IPS-18a (cell line): Measurements from ENCODE around the gene PRKAG1.

ENCODE experiments used
- H3K27ac ChIP-seq: one replicate; pipeline ENCODE4 v1.5.1; 2013; ENCODE audit warnings: low read length
- H3K27me3 ChIP-seq: one replicate; pipeline ENCODE4 v1.6.1; 2013; ENCODE audit warnings: mild to moderate bottlenecking, low read length; ENCODE audit not compliant: control insufficient read depth, insufficient read depth
- H3K36me3 ChIP-seq: one replicate; pipeline ENCODE4 v1.6.1; 2013; ENCODE audit warnings: low read depth, low read length; ENCODE audit not compliant: control insufficient read depth
- H3K4me1 ChIP-seq: one replicate; pipeline ENCODE4 v1.6.1; 2013; ENCODE audit warnings: low read depth, low read length; ENCODE audit not compliant: control insufficient read depth
- H3K4me3 ChIP-seq: one replicate; pipeline ENCODE4 v1.5.1; 2013; ENCODE audit warnings: low read length
- H3K9ac ChIP-seq: one replicate; pipeline ENCODE4 v1.6.1; 2013; ENCODE audit warnings: mild to moderate bottlenecking, low read length, moderate library complexity
- H3K9me3 ChIP-seq: one replicate; pipeline ENCODE4 v1.6.1; 2013; ENCODE audit warnings: low read depth, low read length; ENCODE audit not compliant: control insufficient read depth

Gene PRKAG1

DNA sequence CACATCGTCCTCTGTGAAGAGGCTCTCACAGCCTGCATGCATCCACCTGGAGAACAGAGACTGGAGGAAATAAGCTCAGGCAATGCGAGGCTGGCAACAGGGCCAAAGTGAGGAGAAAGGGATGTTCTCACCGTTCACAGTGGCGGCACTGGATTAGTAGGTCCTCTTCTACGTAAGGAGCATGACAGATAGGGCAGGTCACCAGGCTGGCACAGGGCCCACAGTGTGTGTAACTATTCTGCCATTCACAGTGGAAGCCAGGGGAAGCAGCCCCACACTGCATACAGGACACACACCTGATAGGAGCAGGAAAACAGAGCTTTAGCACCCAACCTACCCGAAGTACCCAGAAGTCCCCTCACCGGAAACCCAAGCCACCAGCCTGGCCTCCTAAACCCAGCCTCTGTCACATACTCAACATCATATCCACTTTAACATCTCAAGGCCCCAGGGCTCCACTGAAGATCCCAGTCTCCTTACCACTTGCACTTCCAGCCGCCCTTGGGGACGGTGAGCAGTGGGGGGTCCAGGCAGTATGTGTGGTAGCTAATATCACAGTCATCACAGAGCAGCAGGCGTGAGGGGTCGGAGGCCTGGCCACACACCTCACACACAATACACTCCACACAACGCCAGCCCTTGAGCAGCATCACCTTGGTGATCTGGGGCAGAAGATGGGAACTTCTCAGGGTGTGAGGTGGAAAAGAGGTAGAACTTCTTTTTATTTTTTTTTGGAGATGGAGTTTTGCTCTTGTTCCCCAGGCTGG is 27.7 kb upstream of the PRKAG1 start:
- no peak overlapping the region for H3K9ac ChIP-seq
- H3K9me3 ChIP-seq, result no peaks in the 10 kb centered on the region
- H3K36me3 ChIP-seq, result peaks cover 96% of the 10 kb centered on the region
- H3K4me1 ChIP-seq, result no peaks in the 10 kb centered on the region
- no peak overlapping the region for H3K4me3 ChIP-seq
- no peak overlapping the region for H3K27ac ChIP-seq
- H3K27me3 ChIP-seq, result no peaks in the 10 kb centered on the region

GRCh38 chr12:49044660-49045059 is 26.1 kb upstream of the PRKAG1 start:
- no peaks in the 10 kb centered on the region for H3K4me1 ChIP-seq
- H3K4me3 ChIP-seq, result no peak overlapping the region
- H3K36me3 ChIP-seq, result peaks cover 88% of the 10 kb centered on the region
- no peak overlapping the region for H3K27ac ChIP-seq
- no peak overlapping the region for H3K9ac ChIP-seq
- H3K9me3 ChIP-seq, result no peaks in the 10 kb centered on the region
- no peaks in the 10 kb centered on the region for H3K27me3 ChIP-seq

DNA sequence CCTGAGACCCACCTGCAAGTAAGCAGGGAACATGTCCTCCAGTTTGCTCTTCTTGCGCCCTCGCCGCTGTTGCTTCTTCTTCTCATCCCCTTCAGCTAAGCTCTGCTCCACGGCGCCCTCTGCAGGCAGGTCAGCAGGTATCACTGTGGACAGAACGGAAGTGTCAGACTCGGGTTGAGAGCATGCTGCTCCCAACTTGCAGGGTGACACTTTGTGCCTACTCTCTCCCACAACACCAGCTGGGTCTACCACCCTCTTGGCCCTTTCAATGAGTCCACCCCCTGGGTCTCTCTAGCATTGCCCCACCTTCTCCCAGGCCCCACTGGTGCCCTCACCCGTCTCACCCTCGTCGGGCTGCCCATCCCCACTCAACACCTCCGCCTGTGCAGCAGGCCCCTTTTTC is 25.3 kb upstream of the PRKAG1 start:
- H3K9ac ChIP-seq, result no peak overlapping the region
- no peak overlapping the region for H3K4me3 ChIP-seq
- H3K36me3 ChIP-seq, result peaks cover 88% of the 10 kb centered on the region
- H3K27ac ChIP-seq, result no peak overlapping the region
- H3K9me3 ChIP-seq, result no peaks in the 10 kb centered on the region
- H3K27me3 ChIP-seq, result no peaks in the 10 kb centered on the region
- H3K4me1 ChIP-seq, result no peaks in the 10 kb centered on the region

GRCh38 chr12:49043241-49043640 is 24.7 kb upstream of the PRKAG1 start:
- Histone ChIP-seq H3K4me3 (no peak overlapping the region), H3K9me3 (no peaks in the 10 kb centered on the region), H3K9ac (no peak overlapping the region), H3K36me3 (peaks cover 88% of the 10 kb centered on the region), H3K4me1 (no peaks in the 10 kb centered on the region), H3K27ac (no peak overlapping the region), H3K27me3 (no peaks in the 10 kb centered on the region)

- Histone ChIP-seq H3K36me3 (peaks cover 90% of the 10 kb centered on the region), H3K27ac (no peak overlapping the region), H3K27me3 (no peaks in the 10 kb centered on the region), H3K4me3 (no peak overlapping the region), H3K9ac (no peak overlapping the region), H3K4me1 (no peaks in the 10 kb centered on the region), H3K9me3 (no peaks in the 10 kb centered on the region)
These were observed 23.4 kb upstream of the PRKAG1 start for GRCh38 chr12:49041881-49042484.

DNA sequence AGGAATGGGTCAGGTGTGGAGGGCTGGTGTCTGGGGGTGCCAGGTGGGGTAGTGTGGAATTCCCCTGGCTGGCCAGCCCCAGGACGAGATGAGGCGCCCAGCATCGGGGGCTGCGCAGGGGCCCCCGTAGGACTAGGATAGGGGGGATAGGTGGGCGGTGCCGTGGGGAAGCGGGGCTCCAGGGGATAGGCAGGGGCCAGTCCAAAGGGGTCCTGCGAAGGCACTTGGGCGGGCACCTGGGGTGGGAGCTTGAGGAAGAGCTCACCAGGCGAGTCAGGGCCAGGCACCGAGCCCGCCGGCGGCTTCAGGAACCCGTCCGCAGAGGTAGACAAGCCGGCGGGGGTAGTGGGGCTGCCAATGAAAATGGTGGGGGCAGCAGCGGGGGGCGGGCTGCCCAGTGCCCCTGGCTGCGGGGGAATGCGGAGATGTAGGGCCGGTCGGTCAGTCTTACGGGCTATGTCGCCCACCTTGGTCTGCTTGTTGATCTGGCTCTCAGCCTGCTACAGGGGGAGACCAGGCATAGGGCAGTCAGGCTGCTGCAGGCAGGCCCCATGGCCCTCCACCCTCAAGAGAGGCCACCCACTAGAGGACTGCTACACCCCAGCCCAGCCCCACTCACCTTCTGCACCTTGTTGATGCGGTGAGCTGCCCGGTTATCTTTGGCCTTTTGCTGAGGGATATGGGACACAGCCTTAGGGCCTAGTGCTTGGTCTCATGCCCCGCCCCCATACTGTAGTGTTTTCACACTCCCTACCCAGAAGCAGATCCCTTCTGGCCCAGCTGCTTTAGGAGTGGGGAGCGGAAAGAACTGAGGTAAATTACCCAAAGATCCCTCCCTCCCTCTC is 22.7 kb upstream of the PRKAG1 start:
- H3K9ac ChIP-seq, result no peak overlapping the region
- H3K4me1 ChIP-seq, result no peaks in the 10 kb centered on the region
- no peak overlapping the region for H3K4me3 ChIP-seq
- no peaks in the 10 kb centered on the region for H3K9me3 ChIP-seq
- peaks cover 89% of the 10 kb centered on the region for H3K36me3 ChIP-seq
- H3K27ac ChIP-seq, result no peak overlapping the region
- H3K27me3 ChIP-seq, result no peaks in the 10 kb centered on the region

DNA sequence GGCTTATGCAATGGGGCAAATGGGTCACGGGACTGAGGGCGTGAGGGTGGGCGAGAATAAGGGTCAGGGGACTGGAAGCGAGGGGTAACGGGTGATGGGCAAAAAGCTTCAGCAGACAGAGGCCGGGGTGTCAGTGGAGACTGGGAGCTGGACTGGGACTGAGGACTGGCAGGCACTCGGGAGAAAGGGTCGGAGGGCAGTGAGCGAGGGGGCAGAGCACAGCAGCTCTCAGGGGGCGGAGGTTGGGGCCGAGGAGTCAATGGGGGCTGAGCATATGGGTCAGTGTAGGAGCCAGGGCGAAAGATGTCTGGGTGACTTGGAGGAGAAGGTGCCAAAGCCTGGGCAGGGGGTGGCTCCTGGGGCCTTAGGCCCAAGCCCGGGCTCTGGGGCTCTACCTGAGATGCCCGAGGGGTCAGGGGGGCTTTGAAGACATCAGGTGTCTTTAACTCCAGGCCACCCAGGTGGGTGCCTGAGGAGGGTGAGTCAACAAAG is 21.8 kb upstream of the PRKAG1 start:
- peaks cover 86% of the 10 kb centered on the region for H3K36me3 ChIP-seq

DNA sequence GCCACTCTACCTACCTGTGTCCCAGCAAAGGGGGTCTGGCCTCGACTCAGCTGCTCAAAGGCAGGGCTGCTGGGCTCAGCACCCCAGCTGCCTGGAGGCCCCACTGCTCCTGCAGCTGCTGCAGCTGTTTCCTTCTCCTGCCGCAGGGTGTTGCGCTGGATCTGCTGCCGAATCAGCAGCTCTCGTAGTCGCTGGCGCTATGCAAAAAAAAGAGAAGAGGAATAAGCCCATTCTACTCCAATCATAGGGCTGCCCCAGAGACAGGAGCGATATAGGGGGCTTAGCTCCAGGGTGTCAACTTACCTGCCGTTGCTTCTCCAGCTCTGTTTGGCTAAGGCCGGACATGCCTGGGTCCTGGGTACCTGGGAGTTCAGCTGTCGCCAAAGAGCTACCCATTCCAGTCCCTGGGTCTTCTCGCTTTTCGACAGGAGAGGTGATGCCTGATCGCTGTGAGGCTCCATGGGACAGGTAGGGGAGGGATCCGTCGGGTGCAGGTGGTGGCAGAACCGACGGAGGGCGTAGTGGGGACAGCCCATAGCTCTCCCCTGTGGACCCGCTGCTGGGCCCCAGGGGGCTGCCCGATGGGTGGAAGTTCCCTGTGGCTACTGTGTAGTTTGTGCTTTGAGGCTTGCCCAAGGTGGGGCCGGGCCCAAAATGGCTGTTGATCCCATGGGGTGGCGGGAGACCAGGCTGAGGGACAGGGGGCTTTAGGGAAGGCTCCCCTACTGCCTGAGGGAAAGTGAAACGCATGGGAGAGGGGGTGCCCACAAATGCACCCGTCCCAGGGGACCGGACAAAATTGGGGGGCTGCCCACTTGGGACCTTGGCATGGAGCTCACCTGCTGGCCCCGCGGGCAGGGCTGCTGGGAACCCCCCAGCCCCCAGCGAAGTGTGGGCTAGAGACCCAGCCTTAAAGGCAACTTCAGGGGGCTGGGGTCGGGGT is 21.1 kb upstream of the PRKAG1 start:
- Histone ChIP-seq H3K9me3 (no peaks in the 10 kb centered on the region), H3K27me3 (no peaks in the 10 kb centered on the region), H3K4me1 (no peaks in the 10 kb centered on the region), H3K9ac (no peak overlapping the region), H3K27ac (no peak overlapping the region), H3K36me3 (peaks cover 84% of the 10 kb centered on the region), H3K4me3 (no peak overlapping the region)

More for the DNA sequence above, 21.8 kb upstream of the PRKAG1 start:
- Histone ChIP-seq H3K9ac (no peak overlapping the region), H3K4me1 (no peaks in the 10 kb centered on the region), H3K27ac (no peak overlapping the region), H3K4me3 (no peak overlapping the region), H3K9me3 (no peaks in the 10 kb centered on the region), H3K27me3 (no peaks in the 10 kb centered on the region)

DNA sequence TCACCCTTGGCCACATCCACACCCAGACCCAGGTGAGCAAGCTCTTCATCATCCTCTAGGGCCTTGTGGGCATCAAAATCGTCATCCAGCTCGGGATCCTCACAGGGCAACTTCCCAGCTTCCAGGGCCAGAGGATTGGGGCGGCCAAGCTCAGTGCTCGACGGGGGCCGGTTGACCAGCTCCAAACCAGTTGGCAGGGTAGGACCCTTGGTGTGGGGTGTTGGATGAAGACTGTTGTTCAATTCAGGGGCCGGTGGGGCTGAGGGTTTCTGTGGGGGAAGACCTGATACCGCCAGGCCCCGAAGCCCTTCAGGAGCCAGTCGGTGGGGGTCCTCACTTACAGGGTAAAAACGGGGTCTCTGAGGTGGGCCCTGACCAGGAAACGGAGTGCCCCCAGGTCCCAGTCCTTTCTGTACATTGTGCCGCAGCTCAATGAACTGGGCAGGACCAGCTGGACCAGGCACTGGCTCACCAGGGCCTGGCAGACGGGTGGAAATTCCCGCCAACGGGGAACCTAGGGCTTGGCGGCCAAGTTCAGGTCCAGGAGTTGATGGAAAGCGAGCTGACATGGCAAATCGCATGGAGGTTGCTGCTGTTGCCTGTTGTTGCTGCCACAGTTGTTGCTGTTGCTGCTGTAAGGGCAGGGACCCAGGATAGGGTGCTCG is 19.8 kb upstream of the PRKAG1 start:
- no peak overlapping the region for H3K9ac ChIP-seq
- H3K4me1 ChIP-seq, result no peaks in the 10 kb centered on the region
- no peaks in the 10 kb centered on the region for H3K9me3 ChIP-seq
- no peak overlapping the region for H3K4me3 ChIP-seq
- H3K36me3 ChIP-seq, result peaks cover 84% of the 10 kb centered on the region
- H3K27me3 ChIP-seq, result no peaks in the 10 kb centered on the region
- no peak overlapping the region for H3K27ac ChIP-seq

DNA sequence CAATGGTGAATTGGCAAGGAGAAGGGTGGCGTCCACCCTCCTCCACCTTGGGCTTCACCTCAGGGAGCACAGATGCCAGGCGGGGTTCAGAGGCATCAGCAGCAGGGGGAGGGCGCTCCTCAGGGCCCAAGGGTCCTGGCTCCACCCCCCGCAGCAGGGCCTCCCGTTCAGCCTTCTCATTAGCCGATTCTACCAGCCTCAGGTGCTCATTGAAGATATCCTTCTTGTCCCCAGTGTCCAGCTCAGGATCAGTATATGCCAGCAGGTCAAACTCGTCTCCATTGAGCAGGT is 19.3 kb upstream of the PRKAG1 start:
- H3K27ac ChIP-seq, result no peak overlapping the region
- H3K4me3 ChIP-seq, result no peak overlapping the region
- no peaks in the 10 kb centered on the region for H3K9me3 ChIP-seq
- peaks cover 84% of the 10 kb centered on the region for H3K36me3 ChIP-seq
- H3K27me3 ChIP-seq, result no peaks in the 10 kb centered on the region
- no peaks in the 10 kb centered on the region for H3K4me1 ChIP-seq
- no peak overlapping the region for H3K9ac ChIP-seq
